ENCODE measurements around the gene PAPOLB.

DNA sequence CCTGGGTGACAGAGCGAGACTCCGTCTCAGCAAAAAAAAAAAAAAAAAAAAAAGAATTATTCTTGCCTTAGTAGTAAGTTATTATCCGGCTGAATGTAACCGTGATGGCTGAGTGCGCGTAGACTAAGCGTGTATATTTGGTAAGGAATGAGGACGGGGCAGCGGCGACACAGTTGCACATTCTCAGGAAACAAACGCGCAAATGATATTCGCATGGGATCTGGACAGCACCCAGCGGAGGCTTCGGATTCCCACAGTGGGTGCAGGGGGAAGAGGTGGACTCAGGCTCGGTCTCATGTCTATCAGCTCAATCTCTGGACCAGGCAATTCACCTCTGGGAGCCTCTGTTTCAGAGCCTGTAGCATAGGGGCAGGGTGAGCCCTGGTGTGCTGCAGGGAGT is 29.1 kb downstream of the PAPOLB start:
- TF ChIP-seq GLIS3 (CRISPR knock-in tag; IDR thresholded peaks at IDR 0.05) (no peak), ZNF565 (CRISPR knock-in tag; conservative IDR thresholded peaks at IDR 0.05; ENCODE audit: low read depth) (no peak), ZFP3 (CRISPR knock-in tag; IDR thresholded peaks at IDR 0.05) (no peak), OSR1 (CRISPR knock-in tag; IDR thresholded peaks at IDR 0.05) (no peak), CSDC2 (CRISPR knock-in tag; IDR thresholded peaks at IDR 0.05) (no peak), BACH2 (CRISPR knock-in tag; IDR thresholded peaks at IDR 0.05; ENCODE audit: borderline replicate concordance) (no peak), ZNF8 (CRISPR knock-in tag; IDR thresholded peaks at IDR 0.05) (no peak), RARB (CRISPR knock-in tag; IDR thresholded peaks at IDR 0.05) (no peak), TOX (CRISPR knock-in tag; IDR thresholded peaks at IDR 0.05; ENCODE audit: borderline replicate concordance) (no peak), ZFP30 (CRISPR knock-in tag; IDR thresholded peaks at IDR 0.05) (no peak)
- TF ChIP-seq, protein P1, sequence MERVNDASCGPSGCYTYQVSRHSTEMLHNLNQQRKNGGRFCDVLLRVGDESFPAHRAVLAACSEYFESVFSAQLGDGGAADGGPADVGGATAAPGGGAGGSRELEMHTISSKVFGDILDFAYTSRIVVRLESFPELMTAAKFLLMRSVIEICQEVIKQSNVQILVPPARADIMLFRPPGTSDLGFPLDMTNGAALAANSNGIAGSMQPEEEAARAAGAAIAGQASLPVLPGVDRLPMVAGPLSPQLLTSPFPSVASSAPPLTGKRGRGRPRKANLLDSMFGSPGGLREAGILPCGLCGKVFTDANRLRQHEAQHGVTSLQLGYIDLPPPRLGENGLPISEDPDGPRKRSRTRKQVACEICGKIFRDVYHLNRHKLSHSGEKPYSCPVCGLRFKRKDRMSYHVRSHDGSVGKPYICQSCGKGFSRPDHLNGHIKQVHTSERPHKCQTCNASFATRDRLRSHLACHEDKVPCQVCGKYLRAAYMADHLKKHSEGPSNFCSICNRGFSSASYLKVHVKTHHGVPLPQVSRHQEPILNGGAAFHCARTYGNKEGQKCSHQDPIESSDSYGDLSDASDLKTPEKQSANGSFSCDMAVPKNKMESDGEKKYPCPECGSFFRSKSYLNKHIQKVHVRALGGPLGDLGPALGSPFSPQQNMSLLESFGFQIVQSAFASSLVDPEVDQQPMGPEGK (CRISPR knock-in tag; IDR thresholded peaks at IDR 0.05; ENCODE audit: borderline replicate concordance), result no peak
- TF ChIP-seq, protein P2, sequence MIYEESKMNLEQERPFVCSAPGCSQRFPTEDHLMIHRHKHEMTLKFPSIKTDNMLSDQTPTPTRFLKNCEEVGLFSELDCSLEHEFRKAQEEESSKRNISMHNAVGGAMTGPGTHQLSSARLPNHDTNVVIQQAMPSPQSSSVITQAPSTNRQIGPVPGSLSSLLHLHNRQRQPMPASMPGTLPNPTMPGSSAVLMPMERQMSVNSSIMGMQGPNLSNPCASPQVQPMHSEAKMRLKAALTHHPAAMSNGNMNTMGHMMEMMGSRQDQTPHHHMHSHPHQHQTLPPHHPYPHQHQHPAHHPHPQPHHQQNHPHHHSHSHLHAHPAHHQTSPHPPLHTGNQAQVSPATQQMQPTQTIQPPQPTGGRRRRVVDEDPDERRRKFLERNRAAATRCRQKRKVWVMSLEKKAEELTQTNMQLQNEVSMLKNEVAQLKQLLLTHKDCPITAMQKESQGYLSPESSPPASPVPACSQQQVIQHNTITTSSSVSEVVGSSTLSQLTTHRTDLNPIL (CRISPR knock-in tag; IDR thresholded peaks at IDR 0.05; ENCODE audit: low read depth), result no peak
- TF ChIP-seq, protein P3, sequence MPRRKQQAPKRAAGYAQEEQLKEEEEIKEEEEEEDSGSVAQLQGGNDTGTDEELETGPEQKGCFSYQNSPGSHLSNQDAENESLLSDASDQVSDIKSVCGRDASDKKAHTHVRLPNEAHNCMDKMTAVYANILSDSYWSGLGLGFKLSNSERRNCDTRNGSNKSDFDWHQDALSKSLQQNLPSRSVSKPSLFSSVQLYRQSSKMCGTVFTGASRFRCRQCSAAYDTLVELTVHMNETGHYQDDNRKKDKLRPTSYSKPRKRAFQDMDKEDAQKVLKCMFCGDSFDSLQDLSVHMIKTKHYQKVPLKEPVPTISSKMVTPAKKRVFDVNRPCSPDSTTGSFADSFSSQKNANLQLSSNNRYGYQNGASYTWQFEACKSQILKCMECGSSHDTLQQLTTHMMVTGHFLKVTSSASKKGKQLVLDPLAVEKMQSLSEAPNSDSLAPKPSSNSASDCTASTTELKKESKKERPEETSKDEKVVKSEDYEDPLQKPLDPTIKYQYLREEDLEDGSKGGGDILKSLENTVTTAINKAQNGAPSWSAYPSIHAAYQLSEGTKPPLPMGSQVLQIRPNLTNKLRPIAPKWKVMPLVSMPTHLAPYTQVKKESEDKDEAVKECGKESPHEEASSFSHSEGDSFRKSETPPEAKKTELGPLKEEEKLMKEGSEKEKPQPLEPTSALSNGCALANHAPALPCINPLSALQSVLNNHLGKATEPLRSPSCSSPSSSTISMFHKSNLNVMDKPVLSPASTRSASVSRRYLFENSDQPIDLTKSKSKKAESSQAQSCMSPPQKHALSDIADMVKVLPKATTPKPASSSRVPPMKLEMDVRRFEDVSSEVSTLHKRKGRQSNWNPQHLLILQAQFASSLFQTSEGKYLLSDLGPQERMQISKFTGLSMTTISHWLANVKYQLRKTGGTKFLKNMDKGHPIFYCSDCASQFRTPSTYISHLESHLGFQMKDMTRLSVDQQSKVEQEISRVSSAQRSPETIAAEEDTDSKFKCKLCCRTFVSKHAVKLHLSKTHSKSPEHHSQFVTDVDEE (CRISPR knock-in tag; IDR thresholded peaks at IDR 0.05), result no peak

Measured in SK-N-SH treated with all-trans-retinoic acid at 6 μM for 48 hours (cell line).